Suppressor macrophage (primary cell): ENCODE measurements around the gene SOX12.
A peak's percentile ranks its signal among the peaks of the same experiment; 100 is the strongest.
"Not testable (repeated sequence)": the region's sequence is repeated elsewhere in the genome, so short reads cannot be mapped to it uniquely, and the experiment has no call there.

Experiments used
- DNase-seq, 4 experiments: peaks; one replicate each; pipeline ENCODE4 v3.0.0-alpha.2; 2020 to 2022

SOX12 gene

GRCh38 chr20:328975-329695 lies 3.8 kb downstream of the SOX12 start:
- DNase-seq: no peak

- DNase-seq: no peak
These were observed 4.5 kb downstream of the SOX12 start for GRCh38 chr20:329851-330232.

- DNase-seq: peak; percentile 81 to 93 (median 88)
These were observed 5.1 kb downstream of the SOX12 start for GRCh38 chr20:330233-331149.

GRCh38 chr20:334578-334977 lies 9.2 kb downstream of the SOX12 start:
- DNase-seq: no peak

GRCh38 chr20:336040-336439 lies 10.7 kb downstream of the SOX12 start:
- DNase-seq: not testable (repeated sequence)

GRCh38 chr20:341682-342081 lies 16.3 kb downstream of the SOX12 start:
- peak; percentile 57 to 84 (median 68) for DNase-seq

- DNase-seq: no peak
These were observed 17.8 kb downstream of the SOX12 start for GRCh38 chr20:343107-343506.

- no peak for DNase-seq
These were observed 20.8 kb downstream of the SOX12 start for GRCh38 chr20:346033-346639.

- peak in 1 of 4 experiments; percentile 28 for DNase-seq
These were observed 21.4 kb downstream of the SOX12 start, which contains the start of gene NRSN2 for GRCh38 chr20:346640-347316. Gene NRSN2 (plus strand): TSS chr20:347111. CDS start chr20:349644, 2,533 bp downstream.

- no peak for DNase-seq
These were observed 21.9 kb downstream of the SOX12 start for GRCh38 chr20:347317-347639.

- DNase-seq: peak; percentile 68 to 87 (median 79)
These were observed 22.5 kb downstream of the SOX12 start for GRCh38 chr20:347640-348484.

- no peak for DNase-seq
These were observed 23.9 kb downstream of the SOX12 start for GRCh38 chr20:348972-349841.

- DNase-seq: no peak
These were observed 27.8 kb downstream of the SOX12 start for GRCh38 chr20:353166-353565.

- peak; percentile 84 to 90 (median 88) for DNase-seq
These were observed 29.1 kb downstream of the SOX12 start for GRCh38 chr20:354298-354977.

- DNase-seq: not testable (repeated sequence)
These were observed 30.8 kb downstream of the SOX12 start for GRCh38 chr20:356154-356553.

- DNase-seq: no peak
These were observed 31.4 kb downstream of the SOX12 start for GRCh38 chr20:356745-357144.

- DNase-seq: no peak
These were observed 33.7 kb downstream of the SOX12 start for GRCh38 chr20:358891-359555.

- no peak for DNase-seq
These were observed 36.2 kb downstream of the SOX12 start for GRCh38 chr20:361561-361960.
